Measurements from ENCODE around the gene E2F2.
A peak's percentile ranks its signal among the peaks of the same experiment; 100 is the strongest.

Gene E2F2

DNA sequence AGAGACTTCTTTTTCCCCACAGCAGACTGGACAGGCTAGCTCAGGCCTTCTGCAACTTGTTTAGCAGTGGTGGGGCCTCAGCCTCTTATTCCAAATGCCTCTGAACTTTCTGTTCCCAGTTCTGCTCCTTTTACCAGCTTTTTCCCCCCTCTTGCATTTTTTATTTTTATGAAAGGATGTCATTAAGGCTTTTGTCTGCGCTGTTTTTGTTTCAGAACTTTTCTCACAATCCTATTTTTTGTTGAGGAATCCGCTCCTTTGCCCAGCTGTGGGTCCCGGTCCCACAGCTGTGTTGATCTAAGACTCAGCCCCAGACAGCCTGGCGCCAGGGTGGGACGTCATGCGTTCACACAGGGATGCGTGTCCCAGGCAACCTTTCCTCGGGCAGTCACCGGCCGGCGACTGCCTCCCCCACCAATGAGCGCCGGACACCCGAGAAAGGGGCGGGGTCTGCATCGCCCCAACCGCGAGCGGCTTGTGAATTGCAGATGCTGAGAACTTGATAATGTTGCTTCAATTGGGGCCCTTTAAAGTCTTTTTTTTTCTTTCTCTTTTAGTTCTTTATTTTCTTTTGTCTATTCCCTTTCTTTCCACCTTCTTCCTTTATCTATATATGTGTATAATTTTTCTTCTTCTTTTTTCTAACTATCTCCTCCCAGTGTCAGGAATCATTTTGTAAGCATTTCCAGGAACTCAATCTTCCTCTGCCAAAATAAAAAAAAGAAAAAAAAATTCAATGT is 31.3 kb upstream of the E2F2 start:
- no peak for DNase-seq

DNA sequence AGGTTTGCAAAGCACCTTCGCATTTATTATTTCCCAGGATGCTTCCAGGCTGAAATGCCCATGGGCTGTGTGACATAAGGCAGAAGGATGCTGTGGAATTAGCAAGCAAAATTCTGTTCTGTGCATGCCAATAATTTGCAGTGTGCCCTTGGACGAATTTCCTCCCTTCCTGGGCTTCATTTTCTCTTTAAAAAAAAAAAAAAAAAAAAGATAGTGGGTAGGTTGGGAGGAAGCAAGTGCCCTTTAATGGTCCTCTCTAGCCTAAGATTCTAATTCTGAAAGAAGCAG is 30.7 kb upstream of the E2F2 start:
- DNase-seq, result no peak

- DNase-seq, result peak in 1 of 2 experiments; percentile 2
These were observed 30.2 kb upstream of the E2F2 start for GRCh38 chr1:23561076-23561812.

- DNase-seq, result no peak
These were observed 29.1 kb upstream of the E2F2 start for GRCh38 chr1:23559985-23560741.

DNA sequence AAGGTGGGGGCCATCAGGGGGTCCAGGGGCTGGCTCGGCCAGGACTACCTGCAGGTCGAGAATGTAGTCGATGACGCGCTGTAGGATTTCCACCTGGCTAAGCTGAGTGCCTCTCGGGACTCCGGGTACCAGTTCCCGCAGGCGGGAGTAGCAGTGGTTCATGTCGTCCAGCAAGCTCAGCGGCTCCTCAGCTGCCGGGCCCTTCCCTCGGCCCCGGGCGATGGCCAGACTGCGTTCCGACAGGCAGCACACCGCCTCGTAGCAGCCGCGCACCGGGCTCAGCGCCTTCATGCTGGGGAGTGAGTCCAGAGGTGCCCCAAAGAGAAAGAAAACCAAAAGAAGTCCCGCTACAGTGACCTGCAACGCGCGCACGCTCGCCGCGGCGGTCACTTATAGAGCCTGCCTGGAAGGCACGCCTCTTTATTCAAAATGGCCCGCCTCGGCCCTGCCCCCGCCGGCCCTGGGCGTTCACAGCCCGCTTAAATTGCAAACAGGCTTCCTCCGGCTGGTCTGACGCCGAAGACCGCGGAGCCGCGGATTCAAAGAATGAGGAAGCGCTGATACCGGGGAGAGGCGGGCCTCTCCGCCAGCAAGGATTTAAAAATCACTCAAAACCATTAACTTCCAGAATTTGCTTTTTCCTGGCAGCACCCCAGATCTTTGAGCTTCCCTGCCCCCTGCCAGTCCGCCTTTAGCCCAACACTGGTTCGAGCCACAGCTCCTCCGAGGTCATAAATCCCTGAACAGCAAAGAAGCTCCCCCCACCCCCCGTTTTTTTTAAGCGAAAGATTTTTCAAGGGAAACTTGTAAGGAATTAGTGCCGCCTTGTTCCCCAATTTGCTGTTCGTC is 28.3 kb upstream of the E2F2 start, which contains the start of gene ID3:
Gene ID3 (minus strand): TSS at position 366 of the 849 bp plus-strand sequence. CDS start 75 bp downstream, at position 291.
- DNase-seq, result peak; percentile 90 to 92

DNA sequence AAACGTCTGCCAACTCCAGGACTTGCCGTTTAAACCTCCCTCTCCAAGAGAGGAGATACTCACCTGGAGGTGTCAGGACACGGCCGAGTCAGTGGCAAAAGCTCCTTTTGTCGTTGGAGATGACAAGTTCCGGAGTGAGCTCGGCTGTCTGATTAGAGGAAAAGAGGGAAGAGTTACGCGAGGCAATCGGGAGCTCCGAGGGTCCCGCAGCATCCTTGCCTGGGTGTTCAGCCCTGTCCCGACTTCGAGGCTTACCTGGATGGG is 27.8 kb upstream of the E2F2 start:
- no peak for DNase-seq

GRCh38 chr1:23558140-23558871 is 27.3 kb upstream of the E2F2 start:
- DNase-seq, result peak in 1 of 2 experiments; percentile 35

DNA sequence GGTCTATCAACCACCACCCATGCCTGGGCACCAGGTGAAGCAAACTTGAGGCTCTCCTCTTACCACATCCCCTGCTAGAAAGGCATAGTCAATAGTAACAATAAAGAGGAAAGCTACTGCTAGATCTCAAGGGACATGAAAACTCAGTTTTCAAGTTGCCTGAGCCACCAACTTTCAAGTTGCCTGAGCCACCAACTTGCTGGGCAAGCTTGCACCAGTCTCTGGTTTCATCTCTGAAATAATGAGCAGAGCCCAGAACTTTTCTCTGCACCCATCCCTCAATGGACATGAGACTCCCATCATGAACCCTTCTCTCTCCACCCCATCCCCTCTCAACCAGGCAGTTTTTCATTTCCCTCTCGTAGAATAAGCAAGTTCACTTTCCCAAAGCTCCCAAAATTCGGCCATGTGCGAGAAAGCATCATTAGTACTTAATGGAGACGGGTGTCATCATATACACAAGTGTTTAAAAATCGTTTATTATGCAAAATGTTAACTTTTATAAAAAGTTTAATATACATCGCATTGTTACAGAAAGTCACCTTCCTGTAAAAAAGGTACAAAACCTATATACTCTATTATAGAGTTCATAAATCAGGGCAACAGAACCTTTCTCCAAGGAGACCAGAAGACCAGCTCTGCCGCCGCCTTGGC is 26.6 kb upstream of the E2F2 start:
- no peak for DNase-seq

GRCh38 chr1:23556635-23557470 is 25.8 kb upstream of the E2F2 start:
- DNase-seq, result no peak

- DNase-seq, result no peak
These were observed 25.1 kb upstream of the E2F2 start for GRCh38 chr1:23555986-23556634.

DNA sequence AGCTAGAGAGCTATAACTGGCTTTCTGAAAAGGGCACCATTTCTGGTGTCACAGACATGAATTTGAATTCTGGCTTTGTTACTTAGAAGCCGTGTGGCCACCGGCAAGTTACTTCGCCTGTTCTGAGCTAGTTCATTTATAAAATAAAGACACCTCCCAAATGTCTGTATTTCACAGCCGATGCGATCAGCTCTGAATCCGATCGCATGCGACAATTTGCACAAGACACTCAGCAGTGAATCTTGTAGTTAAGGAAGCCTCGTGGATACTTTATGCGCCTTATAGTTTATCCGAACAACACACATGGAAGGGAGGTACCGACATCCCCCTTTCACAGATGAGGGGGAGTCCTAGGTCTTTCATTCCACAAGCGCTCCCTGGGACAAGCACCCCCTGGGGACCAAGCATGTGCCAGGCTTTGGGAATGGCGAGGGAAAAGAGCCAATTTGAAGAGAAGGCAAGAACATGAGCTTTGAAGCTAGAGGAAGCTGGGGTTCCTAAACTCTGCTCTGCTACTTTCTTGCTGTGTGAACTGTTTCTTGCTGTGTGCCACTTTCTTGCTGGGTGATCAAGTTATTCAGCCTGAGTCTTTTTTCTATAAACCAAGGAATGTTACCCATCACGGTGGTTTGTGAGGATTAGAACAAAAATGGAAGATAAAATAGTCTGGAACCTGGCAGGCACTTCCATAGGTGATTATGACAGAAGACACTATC is 24.4 kb upstream of the E2F2 start:
- DNase-seq, result no peak

DNA sequence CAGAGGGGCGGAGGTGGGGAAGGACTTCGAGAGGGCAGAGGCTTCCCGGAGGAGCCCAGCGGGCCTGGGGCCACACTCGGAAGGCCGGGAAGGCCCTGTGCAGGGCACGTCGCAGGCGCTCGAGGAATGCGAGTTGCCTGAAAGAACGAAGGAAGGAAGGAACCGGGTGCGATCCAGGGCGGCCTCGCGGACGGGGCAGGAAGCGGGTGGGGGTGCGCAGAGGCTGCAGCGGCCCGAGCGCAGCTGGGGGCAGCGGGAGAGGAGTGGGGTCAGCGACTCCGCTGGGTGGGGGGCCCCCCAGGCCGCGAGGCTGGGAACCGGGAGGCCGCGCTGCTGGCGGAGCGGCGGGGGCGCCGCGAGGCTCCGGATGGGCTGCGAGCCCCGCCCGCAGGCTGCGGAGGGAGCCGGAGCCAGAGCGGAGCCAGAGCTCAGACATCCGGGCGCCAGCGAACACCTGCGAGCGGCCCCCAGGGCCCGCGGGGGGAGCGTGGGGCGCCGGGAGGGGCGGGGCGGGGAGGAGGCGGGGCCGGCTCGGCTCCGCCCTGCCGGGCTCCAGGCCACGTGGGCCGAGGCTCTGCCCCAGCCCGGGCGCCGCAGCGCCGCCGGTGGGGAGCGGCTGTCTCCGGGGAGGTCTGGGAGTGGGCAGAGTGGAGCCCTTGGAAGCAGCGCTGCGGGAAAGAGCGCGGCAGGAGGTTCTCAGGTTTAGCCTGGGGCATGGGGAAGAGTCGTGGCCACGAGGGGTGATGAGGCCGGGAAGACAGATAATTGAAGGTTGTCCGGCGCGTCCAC is 23.6 kb upstream of the E2F2 start:
- peak; percentile 52 to 54 for DNase-seq

GRCh38 chr1:23554127-23554480 is 23.1 kb upstream of the E2F2 start:
- DNase-seq, result no peak

DNA sequence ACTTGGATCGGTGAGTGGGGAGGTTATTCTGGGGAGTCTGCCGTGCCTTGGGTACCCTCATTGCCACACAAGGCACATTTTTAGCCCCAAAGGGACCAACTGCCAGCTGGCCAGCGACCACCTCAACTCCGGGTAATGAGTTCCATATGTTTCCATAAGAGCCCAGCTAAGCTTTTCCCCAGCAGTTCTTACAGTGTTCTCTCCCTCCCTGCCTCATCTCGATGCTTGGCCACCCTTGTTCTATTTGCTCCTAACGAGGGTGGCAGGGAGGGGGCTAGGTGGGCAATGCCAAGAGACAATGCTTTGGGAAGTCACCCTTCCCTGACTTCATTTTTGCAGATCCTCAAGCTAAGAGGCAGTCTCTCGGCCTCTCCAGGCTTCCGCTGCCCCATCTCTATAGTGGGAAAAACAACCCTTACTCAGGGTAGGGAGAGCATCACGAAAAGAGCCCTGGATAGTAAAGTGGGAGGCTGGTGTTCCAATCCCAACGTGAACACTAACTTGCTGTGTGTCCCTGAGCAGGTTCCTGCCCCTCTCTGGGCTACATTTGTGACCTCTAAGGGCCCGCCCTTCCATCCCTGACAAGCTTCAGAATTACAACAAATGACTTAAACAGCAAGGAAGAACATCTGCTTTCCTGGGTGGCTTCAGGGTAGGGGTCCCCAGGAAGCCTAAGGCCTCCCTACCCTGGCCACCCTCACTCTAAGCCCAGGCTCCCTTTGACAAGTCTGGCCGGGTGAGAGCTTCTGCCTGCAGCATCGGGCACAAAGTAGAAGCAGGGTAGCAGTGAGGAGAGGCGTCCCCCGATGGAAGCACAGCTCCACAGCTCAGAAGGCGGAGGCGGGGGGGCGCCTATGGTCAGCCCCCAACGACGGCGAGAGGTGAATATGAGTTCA is 22.4 kb upstream of the E2F2 start:
- no peak for DNase-seq

DNA sequence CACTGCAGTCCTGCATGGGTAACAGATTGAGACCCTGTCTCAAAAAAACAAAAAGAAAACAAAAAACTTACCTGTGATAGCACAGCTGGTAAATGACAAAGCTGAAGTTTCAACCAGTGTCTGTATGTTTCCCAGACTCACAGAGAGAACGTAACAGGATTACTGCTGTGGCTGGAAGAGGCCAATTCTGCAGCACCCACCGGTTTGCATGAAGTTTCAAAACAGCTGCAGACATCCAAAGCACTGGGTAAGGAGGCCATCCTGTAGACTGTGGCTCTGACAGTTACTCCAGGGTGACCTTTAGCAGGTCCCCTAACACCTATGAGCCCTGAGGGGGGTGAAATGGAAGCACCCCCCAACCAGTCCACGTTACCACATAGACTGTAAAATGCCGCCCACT is 20.8 kb upstream of the E2F2 start:
- DNase-seq, result no peak

- DNase-seq, result no peak
These were observed 17.7 kb upstream of the E2F2 start for GRCh38 chr1:23548704-23549143.

DNA sequence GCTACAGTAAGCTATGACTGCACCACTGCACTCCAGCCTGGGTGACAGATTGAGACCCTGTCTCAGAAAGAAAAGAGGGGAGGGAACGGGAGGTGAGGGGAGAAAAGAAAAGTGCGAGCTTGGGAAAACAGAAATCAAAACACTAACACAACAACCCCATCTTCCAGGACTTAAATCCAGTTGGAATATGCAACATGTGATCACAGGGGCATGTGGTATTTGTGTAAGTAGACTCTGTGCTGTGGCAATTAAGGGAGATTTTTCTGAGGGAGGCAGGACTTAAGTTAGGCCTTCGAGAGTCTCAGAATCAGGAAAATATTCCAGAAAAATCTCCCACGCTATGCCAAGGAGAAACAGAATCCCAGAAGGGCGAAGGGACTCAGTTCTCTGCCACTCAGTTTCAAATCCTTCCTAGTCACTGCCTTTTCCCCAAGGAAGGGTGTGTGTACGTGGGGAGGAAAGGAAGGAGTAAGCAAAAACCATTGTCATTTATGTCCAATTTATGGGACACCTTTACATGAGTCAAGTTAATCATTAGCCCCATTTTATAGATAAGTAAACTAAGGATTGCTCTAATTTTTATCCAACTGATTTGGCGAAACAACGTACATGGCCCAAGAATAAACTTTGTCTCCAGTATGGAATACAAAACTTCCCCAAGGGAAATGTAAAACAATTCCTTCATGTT is 16.0 kb upstream of the E2F2 start:
- DNase-seq, result no peak

All from Kasumi-1 (cell line).